Karpas-422 (cell line): Measurements from ENCODE around the gene MGAM2. TPM values are rescaled to one million over a fixed set of nuclear protein-coding genes. Genes with fewer than 3 reads are reported as not detected.

Experiments used
- DNase-seq: peaks from one replicate; pipeline ENCODE4 v3.0.0-alpha.2; 2015
- H2AFZ ChIP-seq: fragments of 200-600 bp; sonication (generic); 2 replicates; pipeline ENCODE4 v1.6.1; 2014; ENCODE audit warnings: antibody characterized with exemption, low read length, mixed read lengths
- H3K27ac ChIP-seq: fragments of 200-600 bp; sonication (generic); 2 replicates; pipeline ENCODE4 v1.5.1; 2014; ENCODE audit warnings: mild to moderate bottlenecking, low read length, moderate library complexity
- H3K27me3 ChIP-seq: fragments of 200-600 bp; sonication (generic); 2 replicates; pipeline ENCODE4 v1.6.1; 2014; ENCODE audit warnings: low read length, mixed read lengths
- H3K36me3 ChIP-seq: fragments of 200-600 bp; sonication (generic); 2 replicates; pipeline ENCODE4 v1.6.1; 2014; ENCODE audit warnings: low read length, mixed read lengths; ENCODE audit not compliant: insufficient read depth
- H3K4me1 ChIP-seq: fragments of 200-600 bp; sonication (generic); 2 replicates; pipeline ENCODE4 v1.6.1; 2014; ENCODE audit warnings: mild to moderate bottlenecking, low read length, mixed read lengths
- H3K4me2 ChIP-seq: fragments of 200-600 bp; sonication (generic); 2 replicates; pipeline ENCODE4 v1.6.1; 2014; ENCODE audit warnings: low read length, low read depth, mild to moderate bottlenecking; ENCODE audit not compliant: poor library complexity, severe bottlenecking
- H3K4me3 ChIP-seq: fragments of 200-600 bp; sonication (generic); 2 replicates; pipeline ENCODE4 v1.5.1; 2014; ENCODE audit warnings: mild to moderate bottlenecking, antibody characterized with exemption, low read length, mixed read lengths
- H3K79me2 ChIP-seq: fragments of 200-600 bp; sonication (generic); 2 replicates; pipeline ENCODE4 v1.6.1; 2014; ENCODE audit warnings: mild to moderate bottlenecking, low read length, mixed read lengths
- H3K9ac ChIP-seq: fragments of 200-600 bp; sonication (generic); 2 replicates; pipeline ENCODE4 v1.6.0; 2014; ENCODE audit warnings: low read length
- H3K9me2 ChIP-seq: fragments of 200-600 bp; sonication (generic), shearing (Covaris generic); replicated peaks from 2 replicates; pipeline ENCODE4 v1.6.0; 2014; ENCODE audit warnings: mild to moderate bottlenecking, low read length, moderate library complexity; ENCODE audit not compliant: insufficient read depth
- H3K9me3 ChIP-seq: fragments of 300-700, 200-600 bp; sonication (generic); 2 replicates; pipeline ENCODE4 v1.6.1; 2014; ENCODE audit warnings: low read length, mixed read lengths
- H4K20me1 ChIP-seq: fragments of 200-600 bp; sonication (generic); 2 replicates; pipeline ENCODE4 v1.6.1; 2014; ENCODE audit warnings: mild to moderate bottlenecking, antibody characterized with exemption, low read length, low read depth; ENCODE audit not compliant: insufficient read depth
- total RNA-seq: library from RNA; depleted of rRNA; stranded (reverse); fragments of >200 nt; shearing (Covaris generic); gene quantifications from 2 replicates; pipeline ENCODE4 v1.2.3, GENCODE V29; 2014; ENCODE audit warnings: low replicate concordance

The MGAM2 gene
- total RNA-seq, 1 experiment from 2014 or later: not detected

DNA sequence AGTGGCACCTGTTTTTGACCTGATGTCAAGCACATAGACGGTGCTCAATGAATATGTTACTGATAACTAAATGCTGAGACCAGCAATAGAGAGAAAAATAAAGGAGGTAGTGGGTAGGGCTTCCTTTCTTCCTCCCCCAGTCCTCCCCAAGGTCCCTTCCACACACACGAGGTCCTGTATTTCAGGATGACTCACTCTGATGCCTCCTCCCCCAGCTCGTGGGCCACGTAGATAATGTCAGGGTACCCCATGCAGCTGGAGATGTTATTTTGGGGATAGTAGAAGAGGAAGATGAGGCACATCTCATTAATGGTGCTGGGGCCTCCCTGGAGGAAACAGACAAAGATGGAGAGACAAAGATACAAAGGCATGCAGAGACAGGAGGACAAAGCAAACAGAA, 129.0 kb downstream of the MGAM2 start:
- Histone ChIP-seq H3K4me1 (no peaks in the 10 kb centered on the region), H4K20me1 (no peaks in the 10 kb centered on the region), H2AFZ (no peak overlapping the region), H3K9me2 (no peaks in the 10 kb centered on the region), H3K9me3 (no peaks in the 10 kb centered on the region), H3K4me3 (no peak overlapping the region), H3K27me3 (no peaks in the 10 kb centered on the region), H3K4me2 (no peak overlapping the region), H3K79me2 (no peaks in the 10 kb centered on the region), H3K36me3 (no peaks in the 10 kb centered on the region), H3K9ac (no peak overlapping the region), H3K27ac (no peak overlapping the region)
- no peak for DNase-seq

DNA sequence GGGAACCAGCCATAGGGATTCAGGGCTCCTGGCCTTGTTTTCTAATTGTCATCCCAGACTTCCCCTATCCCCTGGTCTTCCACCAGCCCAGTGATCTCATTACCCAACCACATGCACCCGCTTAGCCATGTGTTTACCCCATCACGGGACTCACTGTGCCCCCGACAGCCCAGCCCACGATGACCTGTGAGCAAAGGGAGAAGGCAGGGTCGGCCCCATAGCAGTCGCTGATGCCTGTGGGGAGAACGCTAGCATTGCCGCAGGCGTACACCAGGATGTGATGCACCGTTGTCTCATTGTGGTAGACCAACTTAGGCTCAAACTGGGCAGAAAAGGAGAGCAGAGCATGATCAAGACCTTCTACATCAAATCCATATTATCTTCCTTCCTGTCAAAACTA, 132.3 kb downstream of the MGAM2 start:
- H3K4me3 ChIP-seq: no peak overlapping the region
- H4K20me1 ChIP-seq: no peaks in the 10 kb centered on the region
- DNase-seq: no peak

DNA sequence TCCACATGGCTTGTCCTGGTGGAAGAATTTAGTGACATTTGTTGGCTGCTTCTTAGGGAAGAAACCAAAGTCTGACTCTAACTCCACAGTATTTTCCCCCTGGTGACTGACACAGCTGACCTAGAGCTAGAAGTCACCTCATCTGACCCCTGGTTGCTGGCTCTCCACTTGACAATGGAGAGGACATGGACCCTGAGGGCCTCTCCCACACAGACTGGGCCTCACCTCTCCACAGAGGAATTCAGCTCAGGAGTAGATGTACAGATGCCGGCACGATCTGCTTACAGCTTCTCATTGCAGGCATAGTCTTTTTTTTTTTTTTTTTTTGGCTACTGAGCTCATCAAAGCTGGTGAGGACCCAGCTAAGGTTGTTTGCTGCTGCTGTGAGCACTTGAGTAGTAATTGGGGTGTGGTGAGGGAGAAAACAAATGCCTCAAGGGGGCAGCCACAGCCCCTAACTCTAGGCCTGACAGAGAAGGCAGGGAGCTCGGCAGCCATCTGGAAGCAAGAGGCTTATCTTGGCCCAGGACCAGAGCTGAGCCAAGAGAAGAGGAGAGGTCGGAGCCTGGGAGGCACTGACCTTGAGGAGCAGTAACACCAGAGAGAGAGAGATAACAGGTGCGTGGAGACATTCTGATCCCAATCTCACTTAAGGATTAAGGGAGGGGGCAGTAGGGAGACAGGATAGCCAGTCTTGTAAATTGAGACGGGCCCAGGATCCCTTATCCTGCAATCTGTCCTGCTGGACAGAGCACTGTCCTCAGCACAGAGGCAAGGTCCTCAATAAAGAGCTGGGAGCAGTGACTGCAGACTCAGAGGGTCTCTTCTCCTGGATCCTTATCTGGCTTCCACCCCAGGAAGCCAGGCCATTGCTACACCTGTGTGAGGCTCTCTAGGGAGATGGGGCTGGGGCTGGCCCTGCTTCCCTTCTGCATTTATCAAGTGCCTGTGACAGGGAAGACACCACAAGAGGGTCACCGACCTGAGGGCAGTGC, 136.9 kb downstream of the MGAM2 start:
- Histone ChIP-seq H3K27ac (no peak overlapping the region), H3K4me2 (no peak overlapping the region), H2AFZ (no peak overlapping the region), H3K79me2 (no peaks in the 10 kb centered on the region), H3K4me1 (no peaks in the 10 kb centered on the region), H3K4me3 (no peak overlapping the region), H3K9me2 (no peaks in the 10 kb centered on the region), H3K9me3 (no peaks in the 10 kb centered on the region), H3K36me3 (no peaks in the 10 kb centered on the region), H3K27me3 (no peaks in the 10 kb centered on the region), H3K9ac (no peak overlapping the region), H4K20me1 (no peaks in the 10 kb centered on the region)
- no peak for DNase-seq

More for the DNA sequence above, 132.3 kb downstream of the MGAM2 start:
- Histone ChIP-seq H3K79me2 (no peaks in the 10 kb centered on the region), H2AFZ (no peak overlapping the region), H3K36me3 (no peaks in the 10 kb centered on the region), H3K4me1 (no peaks in the 10 kb centered on the region), H3K9ac (no peak overlapping the region), H3K4me2 (no peak overlapping the region), H3K9me3 (no peaks in the 10 kb centered on the region), H3K27ac (no peak overlapping the region), H3K27me3 (no peaks in the 10 kb centered on the region), H3K9me2 (no peaks in the 10 kb centered on the region)

DNA sequence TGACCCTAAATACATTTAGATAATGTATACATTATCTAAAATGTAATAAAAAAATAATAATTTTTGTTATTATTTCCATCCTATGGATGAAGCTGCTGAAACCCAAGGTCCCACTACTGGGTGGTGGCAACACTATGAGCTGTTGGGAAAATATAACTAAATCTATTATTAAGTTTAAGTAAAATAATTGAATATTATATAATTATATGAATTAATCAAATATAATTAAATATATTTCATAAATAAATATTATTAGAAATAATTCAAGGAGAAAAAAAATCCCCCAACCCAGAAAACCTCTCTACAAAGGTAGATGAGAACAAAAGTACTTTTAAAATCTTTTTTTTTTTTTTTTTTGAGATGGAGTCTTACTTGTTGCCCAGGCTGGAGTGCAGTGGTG, 138.4 kb downstream of the MGAM2 start:
- no peaks in the 10 kb centered on the region for H3K36me3 ChIP-seq
- no peaks in the 10 kb centered on the region for H3K9me3 ChIP-seq
- no peaks in the 10 kb centered on the region for H3K9me2 ChIP-seq
- no peak overlapping the region for H3K9ac ChIP-seq
- no peaks in the 10 kb centered on the region for H3K79me2 ChIP-seq
- H4K20me1 ChIP-seq: no peaks in the 10 kb centered on the region
- H3K4me1 ChIP-seq: no peaks in the 10 kb centered on the region
- no peak overlapping the region for H3K4me2 ChIP-seq
- H3K27me3 ChIP-seq: no peaks in the 10 kb centered on the region
- no peak overlapping the region for H3K27ac ChIP-seq
- no peak overlapping the region for H2AFZ ChIP-seq
- no peak overlapping the region for H3K4me3 ChIP-seq
- no peak for DNase-seq

DNA sequence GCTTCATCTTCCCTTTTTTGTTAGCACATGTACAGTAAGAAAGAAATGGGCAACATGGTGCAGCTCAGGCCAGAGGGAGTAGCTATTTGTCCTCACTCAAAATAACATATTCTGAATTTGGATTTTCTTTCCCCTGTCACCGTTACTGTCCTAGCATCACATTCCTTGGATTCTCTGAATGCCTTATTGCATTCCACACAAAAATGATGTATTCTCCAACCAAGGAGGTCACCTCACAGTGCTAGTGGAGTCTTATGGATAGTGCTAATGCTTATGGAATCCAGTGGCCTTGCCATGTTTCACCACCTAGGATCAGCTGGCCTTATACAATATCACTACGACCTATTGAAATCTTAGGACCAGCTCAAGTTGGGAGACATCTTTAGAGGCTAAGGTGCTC, 139.2 kb downstream of the MGAM2 start:
- Histone ChIP-seq H3K27ac (no peak overlapping the region), H3K4me3 (no peak overlapping the region), H3K36me3 (no peaks in the 10 kb centered on the region), H3K79me2 (no peaks in the 10 kb centered on the region), H3K9me3 (no peaks in the 10 kb centered on the region), H2AFZ (no peak overlapping the region), H4K20me1 (no peaks in the 10 kb centered on the region), H3K4me1 (no peaks in the 10 kb centered on the region), H3K9me2 (no peaks in the 10 kb centered on the region), H3K9ac (no peak overlapping the region), H3K4me2 (no peak overlapping the region), H3K27me3 (no peaks in the 10 kb centered on the region)
- DNase-seq: no peak

DNA sequence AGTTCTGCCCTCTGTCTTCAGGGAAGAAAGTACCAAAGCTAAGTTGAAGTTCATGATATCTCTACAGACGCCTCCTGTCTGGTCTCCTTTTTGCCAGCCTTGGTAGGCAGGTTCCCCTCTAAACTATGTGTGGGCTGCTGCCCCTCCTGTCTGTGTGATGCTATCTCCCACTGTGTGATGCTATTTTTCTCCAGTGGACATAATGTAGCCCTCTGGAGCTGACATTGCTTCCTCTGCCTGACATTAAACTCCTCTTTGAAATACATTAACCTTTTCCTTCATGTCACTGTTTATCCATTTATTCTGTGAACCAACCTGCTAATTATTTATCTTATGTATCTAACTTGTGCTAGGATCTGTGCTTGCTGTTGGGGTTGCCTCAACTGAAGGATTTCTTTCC, 146.4 kb downstream of the MGAM2 start, which contains the start of gene PRSS58:
PRSS58 (minus strand) TSS at position 101 of the 400 bp plus-strand sequence. CDS start 351 bp downstream, outside the sequence.
- Histone ChIP-seq H3K9me2 (no peaks in the 10 kb centered on the region), H4K20me1 (no peaks in the 10 kb centered on the region), H3K4me1 (no peaks in the 10 kb centered on the region), H3K9ac (no peak within 1 kb of the TSS), H3K9me3 (no peaks in the 10 kb centered on the region), H3K27ac (no peak within 1 kb of the TSS), H3K79me2 (no peaks in the 10 kb centered on the region), H3K36me3 (no peaks in the 10 kb centered on the region), H2AFZ (no peak within 1 kb of the TSS), H3K4me2 (no peak within 1 kb of the TSS), H3K27me3 (no peaks in the 10 kb centered on the region), H3K4me3 (no peak within 1 kb of the TSS)
- no peak for DNase-seq

DNA sequence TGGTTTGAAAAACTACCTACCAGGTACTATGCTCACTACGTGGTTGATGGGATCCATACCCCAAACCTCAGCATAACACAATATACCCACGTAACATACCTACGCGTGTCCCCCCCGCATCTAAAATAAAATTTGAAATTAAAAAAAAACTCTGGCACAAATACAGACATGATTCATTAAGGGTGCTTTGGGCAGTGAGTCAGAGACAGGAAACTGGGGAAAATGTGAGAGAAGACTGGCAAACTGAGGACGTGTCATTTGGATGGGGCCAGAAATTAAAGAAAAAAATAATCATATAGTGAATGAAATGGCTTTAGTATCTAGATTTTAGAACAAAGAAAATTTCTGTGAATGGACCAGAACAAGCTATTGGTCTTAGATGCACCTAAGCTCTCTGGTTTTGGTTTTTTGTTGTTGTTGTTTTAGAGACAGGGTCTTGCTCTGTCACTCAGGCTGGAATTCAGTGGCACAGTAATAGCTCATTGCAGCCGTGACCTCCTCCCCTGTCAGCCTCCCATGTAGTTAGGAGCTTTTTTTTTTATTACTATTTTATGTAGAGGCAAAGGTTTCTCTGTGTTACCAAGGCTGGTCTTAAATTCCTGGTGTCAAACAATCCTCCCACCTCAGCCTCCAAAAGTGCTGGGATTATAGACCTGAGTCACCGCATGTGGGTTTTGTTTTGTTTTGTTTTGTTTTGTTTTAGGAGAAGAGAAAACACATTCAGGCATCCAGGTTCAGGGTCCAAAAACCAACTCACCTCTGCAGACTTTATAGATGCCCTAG, 152.3 kb downstream of the MGAM2 start:
- H3K79me2 ChIP-seq: no peaks in the 10 kb centered on the region
- H3K4me1 ChIP-seq: no peaks in the 10 kb centered on the region
- no peak overlapping the region for H3K9ac ChIP-seq
- no peak overlapping the region for H2AFZ ChIP-seq
- no peaks in the 10 kb centered on the region for H3K27me3 ChIP-seq
- no peak overlapping the region for H3K27ac ChIP-seq
- DNase-seq: no peak
- no peak overlapping the region for H3K4me3 ChIP-seq
- no peaks in the 10 kb centered on the region for H3K36me3 ChIP-seq
- no peaks in the 10 kb centered on the region for H3K9me2 ChIP-seq
- no peaks in the 10 kb centered on the region for H4K20me1 ChIP-seq
- H3K9me3 ChIP-seq: no peaks in the 10 kb centered on the region
- no peak overlapping the region for H3K4me2 ChIP-seq
